ENCODE results near the gene ACBD3. TPM values are rescaled to one million over a fixed set of nuclear protein-coding genes. Genes with fewer than 3 reads are reported as not detected.

Gene ACBD3
- polyA plus RNA-seq, 1 experiment = 22.8 TPM

DNA sequence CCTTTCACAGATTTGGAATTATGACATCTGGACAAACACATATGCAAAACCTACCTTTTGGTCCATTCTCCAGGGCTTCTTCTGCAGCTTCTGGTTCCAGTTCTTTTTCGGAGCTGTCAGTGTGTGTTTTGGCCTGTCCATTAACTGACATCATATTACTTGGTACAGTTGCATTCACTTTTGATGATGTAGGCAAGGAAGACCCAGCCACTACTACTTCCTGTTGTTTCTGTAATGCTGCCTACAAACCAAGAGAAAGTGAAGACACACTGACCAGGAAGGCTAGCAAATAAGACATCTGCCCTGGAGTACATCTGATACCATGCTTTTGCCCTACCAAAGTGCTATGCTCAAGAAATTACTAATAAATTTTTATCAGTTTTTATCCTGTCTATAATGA, 31.9 kb downstream of the ACBD3 start:
- DNase-seq (ENCODE audit: low read depth) = no peak
- no peaks in the 10 kb centered on the region for H3K27me3 ChIP-seq (ENCODE audit: control insufficient read depth, insufficient read depth, low read length)
- H3K4me3 ChIP-seq (ENCODE audit: low read depth, low read length) = no peak overlapping the region
- POLR2A ChIA-PET = no interaction called here
- TF ChIP-seq, protein P1, sequence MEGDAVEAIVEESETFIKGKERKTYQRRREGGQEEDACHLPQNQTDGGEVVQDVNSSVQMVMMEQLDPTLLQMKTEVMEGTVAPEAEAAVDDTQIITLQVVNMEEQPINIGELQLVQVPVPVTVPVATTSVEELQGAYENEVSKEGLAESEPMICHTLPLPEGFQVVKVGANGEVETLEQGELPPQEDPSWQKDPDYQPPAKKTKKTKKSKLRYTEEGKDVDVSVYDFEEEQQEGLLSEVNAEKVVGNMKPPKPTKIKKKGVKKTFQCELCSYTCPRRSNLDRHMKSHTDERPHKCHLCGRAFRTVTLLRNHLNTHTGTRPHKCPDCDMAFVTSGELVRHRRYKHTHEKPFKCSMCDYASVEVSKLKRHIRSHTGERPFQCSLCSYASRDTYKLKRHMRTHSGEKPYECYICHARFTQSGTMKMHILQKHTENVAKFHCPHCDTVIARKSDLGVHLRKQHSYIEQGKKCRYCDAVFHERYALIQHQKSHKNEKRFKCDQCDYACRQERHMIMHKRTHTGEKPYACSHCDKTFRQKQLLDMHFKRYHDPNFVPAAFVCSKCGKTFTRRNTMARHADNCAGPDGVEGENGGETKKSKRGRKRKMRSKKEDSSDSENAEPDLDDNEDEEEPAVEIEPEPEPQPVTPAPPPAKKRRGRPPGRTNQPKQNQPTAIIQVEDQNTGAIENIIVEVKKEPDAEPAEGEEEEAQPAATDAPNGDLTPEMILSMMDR (IDR thresholded peaks at IDR 0.05; ENCODE audit: insufficient read depth, low read depth, low read length) = no peak
- CTCF ChIA-PET = interaction anchor here (2.2 kb wide), 1 partner anchor 29 kb away, joined by 5 read pairs; no protein-coding TSS in a partner anchor
- H3K36me3 ChIP-seq (ENCODE audit: control insufficient read depth, insufficient read depth, low read length) = peaks cover 23% of the 10 kb centered on the region

DNA sequence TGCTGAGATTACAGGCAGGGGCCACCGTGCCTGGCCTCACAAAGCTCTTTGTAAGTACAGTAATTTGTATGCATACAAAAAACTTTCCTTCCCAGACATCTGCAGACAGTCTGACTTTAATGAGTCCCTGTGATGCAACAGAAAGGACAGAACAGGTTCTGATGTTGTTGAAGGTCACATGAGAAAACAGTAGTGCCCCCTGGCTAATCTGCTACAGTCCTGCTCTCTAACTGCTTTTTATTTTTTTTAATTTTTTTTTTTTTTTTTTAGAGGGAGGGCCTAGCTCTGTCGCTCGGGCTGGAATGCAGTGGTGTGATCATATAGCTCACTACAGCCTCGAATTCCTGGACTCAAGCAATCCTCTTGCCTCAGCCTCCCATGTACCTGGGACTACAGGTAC, 36.7 kb downstream of the ACBD3 start:
- Histone ChIP-seq H3K4me3 (ENCODE audit: low read depth, low read length) (no peak overlapping the region), H3K27me3 (ENCODE audit: control insufficient read depth, insufficient read depth, low read length) (no peaks in the 10 kb centered on the region), H3K36me3 (ENCODE audit: control insufficient read depth, insufficient read depth, low read length) (peaks cover 18% of the 10 kb centered on the region)
- TF ChIP-seq, protein P1 (IDR thresholded peaks at IDR 0.05; ENCODE audit: insufficient read depth, low read depth, low read length) = peak; percentile 30; the same call in 1 of the 2 replicates
- ChIA-PET POLR2A (no interaction called here), CTCF (interaction anchor here (0.7 to 2.8 kb wide), 4 partner anchors 16 to 85 kb away, joined by 3 to 8 read pairs (median 8); no protein-coding TSS in a partner anchor)
- DNase-seq (ENCODE audit: low read depth) = no peak

DNA sequence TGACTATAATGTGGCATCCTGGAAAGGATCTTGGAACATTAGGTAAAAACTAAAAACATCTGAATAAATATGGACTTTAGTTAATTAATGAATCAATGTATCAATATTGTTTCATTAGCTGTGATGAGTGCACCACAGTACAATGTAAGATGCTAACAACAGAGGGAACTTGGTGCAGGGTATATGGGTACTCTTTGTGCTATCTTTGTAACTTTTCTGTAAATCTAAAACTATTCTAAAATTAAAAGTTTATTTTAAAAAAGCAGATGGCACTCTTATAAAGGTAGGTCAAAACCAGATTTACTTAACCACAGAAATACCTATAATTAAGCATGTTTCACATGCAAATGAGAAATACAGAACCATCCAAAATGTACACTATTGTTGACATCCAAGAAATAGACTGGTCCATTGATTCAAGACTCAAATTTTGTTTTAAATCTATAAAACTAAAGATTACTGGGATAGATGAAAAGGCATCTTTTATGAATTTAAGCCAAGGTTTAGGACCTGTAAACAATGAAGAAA, 38.4 kb downstream of the ACBD3 start:
- CTCF ChIA-PET = interaction anchor here (2.0 to 2.8 kb wide), 2 partner anchors 18 to 83 kb away, joined by 7 to 8 read pairs; no protein-coding TSS in a partner anchor
- Histone ChIP-seq H3K36me3 (ENCODE audit: control insufficient read depth, insufficient read depth, low read length) (peaks cover 15% of the 10 kb centered on the region), H3K4me3 (ENCODE audit: low read depth, low read length) (no peak overlapping the region), H3K27me3 (ENCODE audit: control insufficient read depth, insufficient read depth, low read length) (no peaks in the 10 kb centered on the region)
- POLR2A ChIA-PET = no interaction called here
- DNase-seq (ENCODE audit: low read depth) = no peak
- TF ChIP-seq, protein P1 (IDR thresholded peaks at IDR 0.05; ENCODE audit: insufficient read depth, low read depth, low read length) = no peak

DNA sequence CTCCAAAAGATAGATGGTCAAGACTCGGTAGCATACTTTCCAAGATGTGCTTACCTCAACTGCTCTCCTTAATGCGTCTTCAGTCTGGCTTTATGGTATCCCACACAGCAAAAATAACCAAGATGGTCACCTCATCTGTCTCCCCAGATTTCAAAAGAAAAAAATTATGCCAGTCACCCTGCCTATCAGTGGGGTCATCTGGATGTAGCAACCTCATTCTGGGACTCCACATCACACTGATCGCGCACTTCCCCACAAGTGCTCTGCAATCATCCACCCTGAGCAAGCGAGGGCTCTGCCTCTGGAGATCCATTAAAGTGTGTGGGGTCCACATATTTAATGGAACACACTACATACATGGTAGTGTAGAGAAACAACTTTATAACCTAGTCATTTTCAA, 42.5 kb downstream of the ACBD3 start:
- Histone ChIP-seq H3K27me3 (ENCODE audit: control insufficient read depth, insufficient read depth, low read length) (no peaks in the 10 kb centered on the region), H3K36me3 (ENCODE audit: control insufficient read depth, insufficient read depth, low read length) (peaks cover 8% of the 10 kb centered on the region), H3K4me3 (ENCODE audit: low read depth, low read length) (no peak overlapping the region)
- TF ChIP-seq, protein P1 (IDR thresholded peaks at IDR 0.05; ENCODE audit: insufficient read depth, low read depth, low read length) = no peak
- ChIA-PET POLR2A (no interaction called here), CTCF (no interaction called here)
- DNase-seq (ENCODE audit: low read depth) = no peak

DNA sequence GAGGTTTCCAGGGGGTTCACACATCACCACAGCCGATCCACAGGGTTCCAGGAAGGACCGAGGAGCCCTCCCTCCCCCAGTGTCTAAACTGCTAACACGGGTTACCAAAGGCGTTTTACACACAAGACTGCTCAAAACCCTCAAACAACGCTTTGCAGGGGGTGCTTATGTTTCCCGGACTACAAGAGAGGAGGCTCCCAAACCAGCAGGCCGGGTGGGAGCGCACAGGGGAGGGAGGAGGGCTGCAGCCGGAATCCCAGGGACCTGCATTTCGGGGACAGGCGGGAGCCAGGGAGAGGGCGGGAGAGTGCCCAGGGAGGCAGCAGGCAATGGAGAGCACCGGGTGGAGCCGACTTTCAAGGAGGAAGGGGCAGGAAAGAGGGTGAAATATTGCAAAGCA, 50.8 kb downstream of the ACBD3 start:
- TF ChIP-seq, protein P1 (IDR thresholded peaks at IDR 0.05; ENCODE audit: insufficient read depth, low read depth, low read length) = no peak
- Histone ChIP-seq H3K4me3 (ENCODE audit: low read depth, low read length) (no peak overlapping the region), H3K27me3 (ENCODE audit: control insufficient read depth, insufficient read depth, low read length) (0 out of 2 replicates have a peak, but pooled peaks cover 2% of the 10 kb centered on the region), H3K36me3 (ENCODE audit: control insufficient read depth, insufficient read depth, low read length) (no peaks in the 10 kb centered on the region)
- ChIA-PET POLR2A (no interaction called here), CTCF (interaction anchor here (4.0 kb wide), 1 partner anchor 11 kb away, joined by 35 read pairs; no protein-coding TSS in a partner anchor)
- DNase-seq (ENCODE audit: low read depth) = no peak

All from BJ (cell line).